A549 (cell line): ENCODE data around the gene KCNMA1. TPM values are rescaled to one million over a fixed set of nuclear protein-coding genes. Genes with fewer than 3 reads are reported as not detected.

ENCODE experiments used
- ATAC-seq, 2 experiments: fragments of 200-7000 bp in 1 of 2; fragments of >200 bp in 1 of 2; cut with Nextera tagmentation in 1 of 2; cut with Tn5 transposase in 1 of 2; 3 replicates each; pipeline versions ENCODE4 v1.8.0 to v1.9.1; 2018 to 2020; ENCODE audit warnings: mild to moderate bottlenecking in 1 of 2, moderate library complexity in 1 of 2
- CTCF ChIA-PET: fragments of 300-600 bp; sonication (Branson Sonifier 250); formaldehyde crosslinking; extraction: SDS; loops from one replicate; lab custom pipeline; 2021; ENCODE audit warnings: antibody characterized with exemption, inconsistent platforms; lab: Yijun Ruan, JAX
- POLR2A ChIA-PET: fragments of 350-600 bp; formaldehyde crosslinking; extraction: SDS; loops from one replicate; lab custom pipeline; 2021; ENCODE audit warnings: antibody characterized with exemption, inconsistent platforms; lab: Yijun Ruan, JAX
- DNase-seq, 2 experiments: peaks; one replicate each; pipeline versions ENCODE4 v3.0.0 to v3.0.0-alpha.2; 2011 to 2016; ENCODE audit warnings: low read depth in 1 of 2, low spot score in 1 of 2
- FAIRE-seq: peaks from 2 replicates; lab custom pipeline; 2011; peaks lifted over from hg19 to GRCh38; lab: Jason Lieb, UNC
- H3K27ac ChIP-seq, 2 experiments: fragments of >200 bp; sonication (Bioruptor Twin); formaldehyde crosslinking; 3 replicates each; pipeline ENCODE4 v1.5.1; 2016 to 2017
- H3K4me1 ChIP-seq: fragments of >200 bp; sonication (Bioruptor Twin); formaldehyde crosslinking; 3 replicates; pipeline ENCODE4 v1.6.1; 2016
- H3K4me2 ChIP-seq: fragments of >200 bp; sonication (Bioruptor Twin); formaldehyde crosslinking; 3 replicates; pipeline ENCODE4 v1.6.1; 2016
- H3K4me3 ChIP-seq: fragments of >200 bp; sonication (Bioruptor Twin); formaldehyde crosslinking; 3 replicates; pipeline ENCODE4 v1.5.1; 2016
- H3K9me3 ChIP-seq: fragments of >200 bp; sonication (Bioruptor Twin); formaldehyde crosslinking; 3 replicates; pipeline ENCODE4 v1.6.1; 2016
- BHLHE40 ChIP-seq: IDR thresholded peaks from 2 replicates; pipeline ENCODE4 v1.6.1; 2012; ENCODE audit warnings: low read depth, low read length, inconsistent platforms
- CBX8 ChIP-seq: fragments of 200-600 bp; sonication (generic); IDR thresholded peaks from 2 replicates; pipeline ENCODE4 v1.6.1; 2016
- CEBPB ChIP-seq, 2 experiments: fragments of >200 bp in 1 of 2; sonication (Bioruptor Twin) in 1 of 2; formaldehyde crosslinking in 1 of 2; IDR thresholded peaks; 2 replicates each; pipeline ENCODE4 v1.6.1; 2012 to 2016
- CHD4 ChIP-seq: fragments of 200-600 bp; sonication (generic); IDR thresholded peaks from 2 replicates; pipeline ENCODE4 v1.6.1; 2016; ENCODE audit warnings: antibody characterized with exemption, mild to moderate bottlenecking, borderline replicate concordance
- E2F6 ChIP-seq: IDR thresholded peaks from 2 replicates; pipeline ENCODE4 v1.6.1; 2012; ENCODE audit warnings: low read depth, borderline replicate concordance
- EHMT2 ChIP-seq: fragments of 200-600 bp; sonication (generic); IDR thresholded peaks from 2 replicates; pipeline ENCODE4 v1.6.1; 2016; ENCODE audit warnings: antibody characterized with exemption, low read depth, mild to moderate bottlenecking, moderate library complexity
- ELK1 ChIP-seq: fragments of 150-350 bp; IDR thresholded peaks from 2 replicates; pipeline ENCODE4 v1.6.1; 2014; ENCODE audit warnings: low read depth, mild to moderate bottlenecking, low read length
- ESRRA ChIP-seq: fragments of 150-350 bp; IDR thresholded peaks from 2 replicates; pipeline ENCODE4 v1.6.1; 2014; ENCODE audit warnings: mild to moderate bottlenecking, low read length, borderline replicate concordance
- GATA3 ChIP-seq: IDR thresholded peaks from 2 replicates; pipeline ENCODE4 v1.6.1; 2012; ENCODE audit warnings: borderline replicate concordance
- HEYL ChIP-seq: fragments of 250-450 bp; sonication (Bioruptor Pico); IDR thresholded peaks from 2 replicates; pipeline ENCODE4 v1.8.0; 2021; ENCODE audit warnings: mild to moderate bottlenecking, moderate library complexity
- HOXB13 ChIP-seq: fragments of 250-450 bp; sonication (Bioruptor Pico); IDR thresholded peaks from 2 replicates; pipeline ENCODE4 v1.5.0; 2020; ENCODE audit warnings: low read depth, mild to moderate bottlenecking, moderate library complexity
- HOXB5 ChIP-seq: fragments of 250-450 bp; sonication (Bioruptor Pico); IDR thresholded peaks from 2 replicates; pipeline ENCODE4 v1.5.0; 2020; ENCODE audit warnings: mild to moderate bottlenecking, moderate library complexity
- JUN ChIP-seq, 2 experiments: fragments of >200 bp; sonication (Bioruptor Twin); formaldehyde crosslinking; IDR thresholded peaks; 2 replicates in 1 of 2; 3 replicates in 1 of 2; pipeline ENCODE4 v1.6.1; 2016 to 2017
- NFE2L2 ChIP-seq: fragments of 150-350 bp; conservative IDR thresholded peaks from 2 replicates; pipeline ENCODE4 v1.6.1; 2014; ENCODE audit warnings: low read length
- NR3C1 ChIP-seq: fragments of >200 bp; sonication (Bioruptor Twin); formaldehyde crosslinking; IDR thresholded peaks from 3 replicates; pipeline ENCODE4 v1.6.1; 2017
- RAD21 ChIP-seq, 2 experiments: fragments of >200 bp in 1 of 2; sonication (Bioruptor Twin) in 1 of 2; formaldehyde crosslinking in 1 of 2; IDR thresholded peaks in 1 of 2; conservative IDR thresholded peaks in 1 of 2; 2 replicates in 1 of 2; 3 replicates in 1 of 2; pipeline ENCODE4 v1.6.1; 2012 to 2018; ENCODE audit warnings: inconsistent platforms in 1 of 2
- RARB ChIP-seq: fragments of 250-450 bp; sonication (Bioruptor Pico); IDR thresholded peaks from 2 replicates; pipeline ENCODE4 v1.8.0; 2021; ENCODE audit warnings: mild to moderate bottlenecking, moderate library complexity
- RCOR1 ChIP-seq: fragments of 150-350 bp; IDR thresholded peaks from 2 replicates; pipeline ENCODE4 v1.6.1; 2014; ENCODE audit warnings: antibody characterized with exemption, low read length, low read depth
- RFX5 ChIP-seq: fragments of 450-650 bp; IDR thresholded peaks from 2 replicates; pipeline ENCODE4 v1.7.1; 2014; ENCODE audit warnings: antibody characterized with exemption, mild to moderate bottlenecking, moderate library complexity
- SMC3 ChIP-seq: fragments of >200 bp; sonication (Bioruptor Twin); formaldehyde crosslinking; IDR thresholded peaks from 3 replicates; pipeline ENCODE4 v1.6.1; 2018; ENCODE audit warnings: inconsistent platforms
- USF2 ChIP-seq: fragments of 450-650 bp; IDR thresholded peaks from 2 replicates; pipeline ENCODE4 v1.6.1; 2014; ENCODE audit warnings: antibody characterized with exemption
- ZNF302 ChIP-seq: fragments of 250-450 bp; sonication (Bioruptor Pico); IDR thresholded peaks from 2 replicates; pipeline ENCODE4 v1.9.0; 2021; ENCODE audit warnings: inconsistent platforms, mild to moderate bottlenecking, moderate library complexity
- WGBS: methylation state at CpG from one replicate; pipeline ENCODE4 v1.1.6; 2017; ENCODE audit errors: missing lambda C conversion rate; 5-methylcytosine and 5-hydroxymethylcytosine counted together
- polyA plus RNA-seq, 4 experiments: library from polyadenylated mRNA; depleted of rRNA in 3 of 4; stranded (reverse); fragments of >200 nt; fragmentation: RNase III in 1 of 4; extraction: RNeasy Plus Mini Kit Qiagen cat#74134 plus additional on column Dnase treatment in 1 of 4; gene quantifications; 2 replicates in 3 of 4; 3 replicates in 1 of 4; pipeline ENCODE4 v1.2.3, GENCODE V29; 2011 to 2017
- TF ChIP-seq, protein P1 (sequence below): fragments of >200 bp; sonication (Bioruptor Twin); formaldehyde crosslinking; IDR thresholded peaks from 3 replicates; pipeline ENCODE4 v1.5.1; 2016

Gene KCNMA1
- polyA plus RNA-seq, 2 of the 4 experiments (the other 2 are of a cell fraction) = 14.9 to 30.6 TPM

- TF ChIP-seq ESRRA = peak; percentile 15; the same call in 1 of the 2 replicates
Observed at GRCh38 chr10:77643795-77644468, 6.3 kb upstream of the KCNMA1 start (continued).

GRCh38 chr10:77641788-77642397 lies 4.3 kb upstream of the KCNMA1 start:
- Histone ChIP-seq H3K4me1 (peaks cover 10% of the 10 kb centered on the region; the same call in 2 of the 3 replicates), H3K4me3 (no peak overlapping the region), H3K27ac (peak overlapping the region in 1 of 2 experiments; percentile 66; a peak in 2 of 6 replicates), H3K4me2 (peak overlapping the region; percentile 34), H3K9me3 (peaks cover 9% of the 10 kb centered on the region; the same call in 2 of the 3 replicates)
- DNase-seq = peak; percentile 75 to 78
- ChIA-PET CTCF (interaction anchor here (0.6 to 27.7 kb wide), 80 partner anchors 7 to 482 kb away, joined by 3 to 627 read pairs (median 4); no protein-coding TSS in a partner anchor), POLR2A (no interaction called here)
- ATAC-seq = peak in 1 of 2 experiments; percentile 52; a peak in 3 of 6 replicates
- 4% methylated on average over 5 of the region's 5 CpGs for WGBS
- peak; percentile 97 for FAIRE-seq
- TF ChIP-seq BHLHE40 (no peak), SMC3 (peak; percentile 98), RAD21 (conservative IDR thresholded peaks at IDR 0.05 in 1 of 2, IDR thresholded peaks at IDR 0.05 in 1 of 2) (peak; percentile 96 to 97), USF2 (no peak)
- TF ChIP-seq, protein P1, sequence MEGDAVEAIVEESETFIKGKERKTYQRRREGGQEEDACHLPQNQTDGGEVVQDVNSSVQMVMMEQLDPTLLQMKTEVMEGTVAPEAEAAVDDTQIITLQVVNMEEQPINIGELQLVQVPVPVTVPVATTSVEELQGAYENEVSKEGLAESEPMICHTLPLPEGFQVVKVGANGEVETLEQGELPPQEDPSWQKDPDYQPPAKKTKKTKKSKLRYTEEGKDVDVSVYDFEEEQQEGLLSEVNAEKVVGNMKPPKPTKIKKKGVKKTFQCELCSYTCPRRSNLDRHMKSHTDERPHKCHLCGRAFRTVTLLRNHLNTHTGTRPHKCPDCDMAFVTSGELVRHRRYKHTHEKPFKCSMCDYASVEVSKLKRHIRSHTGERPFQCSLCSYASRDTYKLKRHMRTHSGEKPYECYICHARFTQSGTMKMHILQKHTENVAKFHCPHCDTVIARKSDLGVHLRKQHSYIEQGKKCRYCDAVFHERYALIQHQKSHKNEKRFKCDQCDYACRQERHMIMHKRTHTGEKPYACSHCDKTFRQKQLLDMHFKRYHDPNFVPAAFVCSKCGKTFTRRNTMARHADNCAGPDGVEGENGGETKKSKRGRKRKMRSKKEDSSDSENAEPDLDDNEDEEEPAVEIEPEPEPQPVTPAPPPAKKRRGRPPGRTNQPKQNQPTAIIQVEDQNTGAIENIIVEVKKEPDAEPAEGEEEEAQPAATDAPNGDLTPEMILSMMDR = peak; percentile 94

- H3K9me3 ChIP-seq = peaks cover 9% of the 10 kb centered on the region; the same call in 2 of the 3 replicates
- H3K27ac ChIP-seq = peak overlapping the region in 1 of 2 experiments; percentile 66; a peak in 3 of 6 replicates
- no peak for DNase-seq
- TF ChIP-seq EHMT2 (no peak), CEBPB (IDR thresholded peaks at IDR 0.05) (no peak), SMC3 (no peak), RFX5 (no peak)
- WGBS = 0% methylated on average over 1 of the region's 1 CpG
- CTCF ChIA-PET = interaction anchor here (0.6 to 27.7 kb wide), 73 partner anchors 8 to 481 kb away, joined by 3 to 627 read pairs (median 4); no protein-coding TSS in a partner anchor
- no peak for FAIRE-seq
- H3K4me3 ChIP-seq = no peak overlapping the region
- peak overlapping the region; percentile 34 for H3K4me2 ChIP-seq
- POLR2A ChIA-PET = no interaction called here
- ATAC-seq = 0 out of 6 replicates have a peak, but pooled peaks of 1 of the 2 experiments have one; percentile 7
- peaks cover 14% of the 10 kb centered on the region; the same call in 2 of the 3 replicates for H3K4me1 ChIP-seq
Observed at GRCh38 chr10:77641344-77641743, 3.7 kb upstream of the KCNMA1 start.

GRCh38 chr10:77640167-77640566 lies 2.6 kb upstream of the KCNMA1 start:
- DNase-seq (no peak), FAIRE-seq (no peak), ATAC-seq (no peak)
- ChIA-PET CTCF (interaction anchor here (1.2 to 27.7 kb wide), 14 partner anchors 16 to 470 kb away, joined by 3 to 627 read pairs (median 5); no protein-coding TSS in a partner anchor), POLR2A (no interaction called here)
- WGBS = 82% methylated on average over 3 of the region's 3 CpGs
- Histone ChIP-seq H3K4me1 (peaks cover 25% of the 10 kb centered on the region; the same call in 2 of the 3 replicates), H3K4me2 (no peak overlapping the region), H3K4me3 (no peak overlapping the region), H3K9me3 (peaks cover 9% of the 10 kb centered on the region; the same call in 2 of the 3 replicates), H3K27ac (peak overlapping the region in 1 of 2 experiments; percentile 66; a peak in 1 of 6 replicates)
- TF ChIP-seq HEYL (no peak), CHD4 (no peak), RARB (no peak), HOXB13 (no peak), NFE2L2 (no peak), CBX8 (no peak), ZNF302 (CRISPR knock-in tag) (no peak), GATA3 (no peak), ELK1 (no peak), HOXB5 (CRISPR knock-in tag) (no peak), E2F6 (no peak), NR3C1 (no peak), JUN (IDR thresholded peaks at IDR 0.05) (no peak), RCOR1 (no peak)
